Endothelial cell of umbilical vein (primary cell): ENCODE measurements around the gene TRABD.

Source experiments
- CTCF ChIP-seq, 2 donors: IDR thresholded peaks; 1 replicate in 1 of 2; 2 replicates in 1 of 2; pipeline ENCODE4 v1.5.1; 2011; ENCODE audit warnings: low read length in 2 of 2, mild to moderate bottlenecking in 2 of 2, moderate library complexity in 2 of 2, control low read depth in 1 of 2, inconsistent platforms in 1 of 2, low read depth in 1 of 2; ENCODE audit not compliant: insufficient read depth in 1 of 2; ENCODE audit errors: extremely low read depth in 1 of 2
- POLR2A ChIP-seq: IDR thresholded peaks from 2 replicates; pipeline ENCODE4 v1.6.1; 2012; ENCODE audit warnings: low read depth, mild to moderate bottlenecking, control low read depth, low read length

GRCh38 chr22:50161508-50162390 is 24.0 kb upstream of the TRABD start:
- no peak for TF ChIP-seq POLR2A
- no peak for TF ChIP-seq CTCF (IDR thresholded peaks at IDR 0.05; ENCODE audit: extremely low read depth in 1 of 2, insufficient read depth in 1 of 2, low read depth in 1 of 2, low read length in 2 of 2)
